HK-2 (cell line): Measurements from ENCODE around the gene MTERF4.

Experiments used
- DNase-seq: peaks from one replicate; pipeline ENCODE4 v3.0.0-alpha.2; 2018; ENCODE audit not compliant: unreplicated experiment

The MTERF4 gene

DNA sequence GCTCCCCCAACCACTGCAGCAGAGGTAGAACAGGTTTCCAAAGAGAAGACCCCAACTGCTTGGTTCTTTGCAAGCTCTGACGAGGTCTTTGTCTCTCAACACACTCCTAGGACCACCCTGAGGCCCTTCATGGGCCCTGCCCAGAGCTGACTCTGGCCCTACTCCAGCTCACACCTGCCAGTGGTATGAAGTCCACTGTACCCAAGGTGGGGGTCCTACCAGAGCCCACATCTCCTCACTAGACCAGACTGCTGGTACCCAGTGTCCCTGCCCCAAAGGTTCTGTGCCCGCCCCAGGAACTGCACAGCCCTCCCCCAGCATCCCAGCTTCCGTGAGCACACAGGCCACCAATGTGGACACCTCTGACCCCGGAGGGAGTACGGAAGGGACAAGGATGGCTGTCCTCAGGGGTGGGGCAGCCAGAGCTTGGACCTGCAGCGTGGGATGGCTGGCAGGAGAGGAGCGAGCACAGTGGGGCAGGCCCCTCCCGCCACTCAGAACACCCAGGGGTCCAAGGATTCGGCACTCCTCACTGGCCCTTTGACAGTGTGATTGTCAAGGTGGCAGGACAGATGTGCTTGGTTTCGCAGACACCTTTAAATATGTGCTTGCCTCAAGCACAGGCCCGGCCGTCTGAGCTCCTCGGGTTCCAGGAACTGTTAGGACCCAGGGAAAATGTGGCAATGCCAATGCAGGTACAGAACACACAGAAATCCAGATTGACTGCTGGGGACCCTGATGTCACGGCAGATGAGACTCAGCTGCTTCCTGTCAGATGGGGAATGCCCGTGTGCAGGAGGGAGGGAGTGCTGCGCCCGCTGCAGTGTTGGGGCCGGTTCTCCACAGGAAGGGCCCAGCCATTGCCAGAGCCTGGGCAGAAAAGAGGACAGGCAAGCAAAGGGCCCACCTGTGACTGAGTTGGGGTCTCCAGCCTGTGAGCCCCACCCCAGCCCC, 51.2 kb downstream of the MTERF4 start:
- DNase-seq, result no peak

DNA sequence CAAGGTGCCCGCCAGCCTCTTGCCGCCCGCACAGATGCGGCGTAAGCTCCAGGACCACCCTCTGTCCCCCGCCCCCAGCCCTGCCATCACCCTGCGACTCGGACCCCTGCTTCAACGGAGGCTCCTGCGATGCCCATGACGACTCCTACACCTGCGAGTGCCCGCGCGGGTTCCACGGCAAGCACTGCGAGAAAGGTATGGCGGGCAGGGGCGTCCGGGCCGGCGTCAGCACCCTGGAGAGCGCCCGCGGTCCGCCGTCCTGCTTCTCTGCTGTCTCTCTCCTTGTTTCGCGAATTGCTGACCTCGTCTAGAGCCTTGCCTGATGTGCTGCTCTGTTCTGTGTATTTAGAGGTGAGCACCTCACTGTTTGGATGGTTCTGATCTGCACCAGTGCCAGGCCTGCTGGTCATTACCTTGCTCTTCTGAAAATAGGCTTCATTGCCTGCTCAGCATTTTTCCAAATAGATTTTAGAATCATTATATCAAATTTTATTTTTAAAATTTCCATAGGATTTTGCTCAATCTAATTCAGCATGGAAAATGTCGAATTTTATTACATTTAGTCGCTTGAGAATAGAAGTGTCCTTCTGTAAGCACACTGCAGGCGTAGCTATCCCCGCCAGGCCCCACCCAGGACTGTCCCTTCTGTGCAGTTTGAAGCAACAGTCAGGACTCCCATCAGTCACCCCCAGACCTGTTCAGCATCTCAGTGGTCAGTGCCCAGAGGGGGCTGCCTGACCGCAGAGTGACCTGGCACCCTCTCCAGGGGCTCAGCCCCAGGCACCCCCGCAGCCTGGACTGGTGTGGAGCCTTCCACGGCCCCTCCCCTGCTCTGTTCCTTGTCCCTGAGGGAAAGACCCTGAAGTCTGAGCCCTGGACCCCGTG, 52.1 kb downstream of the MTERF4 start:
- DNase-seq, result no peak

DNA sequence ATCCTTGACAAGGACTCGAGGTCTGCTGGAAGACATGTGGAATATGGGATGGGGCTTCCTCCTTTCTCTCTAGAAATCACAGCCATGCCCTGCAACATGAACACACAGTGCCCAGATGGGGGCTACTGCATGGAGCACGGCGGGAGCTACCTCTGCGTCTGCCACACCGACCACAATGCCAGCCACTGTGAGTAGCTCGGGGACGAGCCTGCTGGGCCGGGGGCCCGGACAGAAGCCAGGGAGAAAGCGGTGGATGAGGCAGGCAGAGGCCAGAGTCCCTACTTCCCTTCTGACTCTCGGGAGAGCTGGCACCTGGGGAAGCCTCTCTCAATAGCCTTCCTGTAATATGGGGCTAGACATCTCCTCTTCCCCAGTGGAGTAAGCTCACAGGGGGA, 53.1 kb downstream of the MTERF4 start:
- no peak for DNase-seq

DNA sequence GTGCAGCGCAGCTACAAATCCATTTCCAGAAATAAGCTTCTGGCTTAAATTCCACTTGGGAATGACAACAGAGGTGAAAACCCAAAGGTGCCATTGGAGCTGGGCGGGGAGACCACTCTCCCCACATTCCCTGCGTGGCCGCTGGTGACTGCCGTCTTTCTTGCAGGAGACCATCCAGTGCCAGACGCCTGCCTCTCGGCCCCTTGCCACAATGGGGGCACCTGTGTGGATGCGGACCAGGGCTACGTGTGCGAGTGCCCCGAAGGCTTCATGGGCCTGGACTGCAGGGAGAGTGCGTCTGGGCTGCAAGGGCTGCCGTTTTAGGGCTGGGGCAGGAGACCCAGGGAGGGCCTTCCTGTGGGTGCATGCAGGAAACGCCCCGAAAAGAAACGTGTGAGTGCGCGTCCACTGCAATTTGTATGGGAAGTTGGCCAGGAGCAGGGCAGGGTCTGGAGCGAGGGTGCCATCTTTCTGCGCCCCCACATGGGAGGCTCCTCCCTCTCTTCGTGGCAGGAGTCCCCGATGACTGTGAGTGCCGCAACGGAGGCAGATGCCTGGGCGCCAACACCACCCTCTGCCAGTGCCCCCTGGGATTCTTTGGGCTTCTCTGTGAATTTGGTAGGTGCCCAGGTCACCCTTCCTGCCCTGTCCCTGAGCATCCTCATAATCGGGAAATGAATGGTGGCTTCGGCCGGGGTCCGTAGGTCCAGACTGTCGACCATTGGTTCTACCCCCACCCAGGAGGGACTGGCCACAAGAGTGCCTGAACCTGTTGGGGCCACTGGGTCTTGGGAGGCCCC, 53.7 kb downstream of the MTERF4 start:
- no peak for DNase-seq

DNA sequence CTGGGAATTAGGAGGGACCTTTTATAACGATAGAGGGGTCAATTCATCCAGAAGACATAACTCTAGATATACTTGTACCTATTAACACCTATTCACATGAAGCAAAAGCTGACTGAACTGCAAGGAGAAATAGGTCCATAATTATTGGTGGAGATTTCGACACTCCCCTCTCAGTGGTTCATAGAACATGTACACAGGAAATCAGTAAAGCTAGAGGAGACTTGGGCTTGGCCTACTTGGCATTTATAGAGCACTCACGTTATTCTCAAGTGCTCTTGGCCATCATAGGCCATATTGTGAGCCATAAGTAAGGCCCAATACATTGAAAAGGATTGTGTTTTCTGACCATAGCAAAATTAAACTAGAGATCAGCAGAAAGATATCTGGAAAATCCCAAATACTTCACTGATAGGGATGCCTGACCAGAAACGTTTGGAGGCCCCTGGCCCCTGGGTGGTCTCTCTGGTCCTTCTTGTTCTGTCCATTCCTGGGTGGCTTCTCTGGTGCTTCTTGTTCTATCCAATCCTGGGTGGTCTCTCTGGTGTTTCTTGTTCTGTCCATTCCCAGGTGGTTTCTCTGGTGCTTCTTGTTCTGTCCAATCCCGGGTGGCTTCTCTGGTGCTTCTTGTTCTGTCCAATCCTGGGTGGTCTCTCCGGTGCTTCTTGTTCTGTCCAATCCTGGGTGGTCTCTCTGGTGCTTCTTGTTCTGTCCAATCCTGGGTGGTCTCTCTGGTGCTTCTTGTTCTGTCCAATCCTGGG, 54.7 kb downstream of the MTERF4 start:
- no peak for DNase-seq
